ENCODE measurements around the gene NBEAL2. TPM values are rescaled to one million over a fixed set of nuclear protein-coding genes. Genes with fewer than 3 reads are reported as not detected.

The NBEAL2 gene
- total RNA-seq, 4 donors from 2014 or later: 12.3 to 23.2 (median 20.4) TPM

- H3K4me1 ChIP-seq: peaks cover 0 to 17% (median 8%) of the 10 kb centered on the region in 3 donors
- peaks cover 0 to 43% of the 10 kb centered on the region in 2 donors for H3K36me3 ChIP-seq
- no peaks in the 10 kb centered on the region for H3K9me3 ChIP-seq
- peak overlapping the region in 3 of 4 donors; percentile 88 to 93 (median 88) for H3K27ac ChIP-seq
- H3K4me3 ChIP-seq: peak overlapping the region; percentile 56 to 70
- 90% methylated on average over 2 of the region's 23 CpGs; no CpG with 5 or more reads in 1 of the 2 donors for WGBS, 2 donors (ENCODE audit: low coverage in 1 of 2)
- no peaks in the 10 kb centered on the region for H3K27me3 ChIP-seq
- TF ChIP-seq CTCF (IDR thresholded peaks at IDR 0.05) (no peak), POLR2AphosphoS5 (IDR thresholded peaks at IDR 0.05) (no peak), POLR2A (IDR thresholded peaks at IDR 0.05) (no peak), EP300 (IDR thresholded peaks at IDR 0.05) (no peak)
- no peak for ATAC-seq
These were observed 29.4 kb downstream of the NBEAL2 start for GRCh38 chr3:47008851-47009224.

GRCh38 chr3:47009225-47010110 is 30.0 kb downstream of the NBEAL2 start:
- Histone ChIP-seq H3K9me3 (no peaks in the 10 kb centered on the region), H3K27me3 (no peaks in the 10 kb centered on the region), H3K4me1 (peaks cover 0 to 17% (median 8%) of the 10 kb centered on the region in 3 donors), H3K27ac (peak overlapping the region; percentile 73 to 93 (median 88)), H3K36me3 (peaks cover 0 to 43% of the 10 kb centered on the region in 2 donors), H3K4me3 (peak overlapping the region; percentile 56 to 70)
- peak; percentile 97 for ATAC-seq
- WGBS, 2 donors (ENCODE audit: low coverage in 1 of 2): 1% methylated on average over 15 of the region's 85 CpGs; no CpG with 5 or more reads in 1 of the 2 donors
- TF ChIP-seq EP300 (IDR thresholded peaks at IDR 0.05) (no peak), CTCF (IDR thresholded peaks at IDR 0.05) (peak in 1 of 4 experiments; percentile 3), POLR2AphosphoS5 (IDR thresholded peaks at IDR 0.05) (peak; percentile 86), POLR2A (IDR thresholded peaks at IDR 0.05) (peak; percentile 83 to 89)

GRCh38 chr3:47010111-47010712 is 30.7 kb downstream of the NBEAL2 start:
- no peak for ATAC-seq
- no peaks in the 10 kb centered on the region for H3K27me3 ChIP-seq
- WGBS, 2 donors (ENCODE audit: low coverage in 1 of 2): 76% methylated on average over 8 of the region's 23 CpGs; no CpG with 5 or more reads in 1 of the 2 donors

GRCh38 chr3:47010910-47011309 is 31.4 kb downstream of the NBEAL2 start:
- Histone ChIP-seq H3K27me3 (no peaks in the 10 kb centered on the region), H3K4me3 (no peak overlapping the region), H3K27ac (peak overlapping the region in 2 of 4 donors; percentile 88 to 93), H3K4me1 (peaks cover 0 to 17% (median 8%) of the 10 kb centered on the region in 3 donors), H3K9me3 (no peaks in the 10 kb centered on the region), H3K36me3 (peaks cover 0 to 42% of the 10 kb centered on the region in 2 donors)
- WGBS, 2 donors (ENCODE audit: low coverage in 1 of 2): 80% methylated on average over 1 of the region's 5 CpGs; no CpG with 5 or more reads in 1 of the 2 donors
- no peak for TF ChIP-seq CTCF (IDR thresholded peaks at IDR 0.05)
- TF ChIP-seq EP300 (IDR thresholded peaks at IDR 0.05): no peak
- TF ChIP-seq POLR2A (IDR thresholded peaks at IDR 0.05): no peak
- no peak for TF ChIP-seq POLR2AphosphoS5 (IDR thresholded peaks at IDR 0.05)
- no peak for ATAC-seq

More at GRCh38 chr3:47010111-47010712, 30.7 kb downstream of the NBEAL2 start:
- TF ChIP-seq POLR2AphosphoS5 (IDR thresholded peaks at IDR 0.05) (no peak), POLR2A (IDR thresholded peaks at IDR 0.05) (no peak), EP300 (IDR thresholded peaks at IDR 0.05) (no peak), CTCF (IDR thresholded peaks at IDR 0.05) (no peak)
- Histone ChIP-seq H3K4me3 (peak overlapping the region; percentile 56 to 70), H3K36me3 (peaks cover 0 to 42% of the 10 kb centered on the region in 2 donors), H3K9me3 (no peaks in the 10 kb centered on the region), H3K4me1 (peaks cover 0 to 17% (median 8%) of the 10 kb centered on the region in 3 donors), H3K27ac (peak overlapping the region; percentile 73 to 93 (median 88))
